NCI-H510A treated with DMSO at 0.1 percent for 48 hours (cell line): ENCODE measurements around the gene FLRT3.

Source experiments
- DNase-seq: peaks from one replicate; lab custom pipeline; 2025; lab: John Stamatoyannopoulos, UW

FLRT3 gene

GRCh38 chr20:14319704-14320103 is 17.7 kb downstream of the FLRT3 start:
- DNase-seq, result no peak

GRCh38 chr20:14313341-14314020 is 23.9 kb downstream of the FLRT3 start:
- DNase-seq, result no peak

DNA sequence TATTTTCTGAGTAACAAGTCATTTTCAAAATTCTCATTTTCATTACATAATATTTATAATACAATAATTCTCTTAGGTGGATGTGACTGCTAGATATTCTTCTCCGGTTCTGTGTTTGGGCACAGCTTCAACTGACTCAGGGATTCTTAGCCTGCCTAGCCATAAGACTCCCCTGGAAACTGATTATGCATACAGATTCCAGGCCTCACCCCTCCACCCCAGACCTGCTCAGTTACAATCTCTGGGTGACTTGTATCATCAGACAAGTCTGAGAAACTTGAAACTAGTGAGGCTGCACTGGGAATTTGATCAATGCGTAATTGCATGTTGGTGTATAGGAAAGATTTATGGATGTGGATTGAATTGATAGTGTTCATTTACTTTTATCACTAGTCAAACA is 25.4 kb downstream of the FLRT3 start:
- no peak for DNase-seq

GRCh38 chr20:14310977-14311627 is 26.3 kb downstream of the FLRT3 start:
- DNase-seq, result no peak

DNA sequence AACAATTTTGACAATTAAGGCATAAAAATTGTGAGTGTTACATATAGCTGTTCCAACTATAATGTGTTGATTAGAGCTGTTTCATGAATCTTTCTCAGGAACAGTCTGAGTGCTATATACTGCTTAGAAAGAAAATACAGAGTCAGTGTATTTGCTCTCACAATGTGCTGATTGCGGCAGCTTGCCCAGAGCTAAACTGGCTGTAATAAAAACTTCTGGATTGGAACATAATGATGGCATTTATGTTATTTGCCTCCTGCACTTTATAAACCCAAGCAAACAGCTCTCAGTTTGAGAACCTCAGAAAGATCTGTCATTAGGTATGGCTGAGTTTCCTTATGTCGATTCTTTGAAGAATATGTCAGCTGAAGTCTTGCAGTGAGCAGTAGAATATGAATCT is 29.5 kb downstream of the FLRT3 start:
- DNase-seq, result no peak

- DNase-seq, result no peak
These were observed 32.9 kb downstream of the FLRT3 start for GRCh38 chr20:14304472-14304871.

- no peak for DNase-seq
These were observed 33.8 kb downstream of the FLRT3 start for GRCh38 chr20:14303651-14304050.

GRCh38 chr20:14303106-14303505 is 34.3 kb downstream of the FLRT3 start:
- no peak for DNase-seq

- DNase-seq, result no peak
These were observed 37.6 kb downstream of the FLRT3 start for GRCh38 chr20:14299831-14300230.

GRCh38 chr20:14295770-14296309 is 41.6 kb downstream of the FLRT3 start:
- DNase-seq, result no peak

- no peak for DNase-seq
These were observed 42.2 kb downstream of the FLRT3 start for GRCh38 chr20:14295238-14295637.

DNA sequence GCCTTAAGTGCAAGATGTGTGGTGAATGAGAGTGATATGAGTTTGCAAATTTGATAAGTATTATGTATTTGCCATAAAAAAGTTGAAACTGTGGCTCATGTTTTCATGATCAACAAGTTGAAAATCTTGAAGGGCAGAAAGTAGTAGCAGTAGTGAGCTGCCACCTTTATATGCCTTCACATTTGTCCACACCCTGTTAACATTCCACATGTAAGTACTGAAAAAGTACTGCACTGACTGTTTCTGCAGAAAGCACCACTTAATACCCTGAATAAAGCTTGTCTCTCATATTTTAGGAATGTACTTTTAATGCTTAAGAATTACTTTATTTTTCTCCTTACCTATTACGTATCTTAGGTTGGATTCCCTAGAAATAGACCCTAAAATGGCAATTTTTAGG is 45.9 kb downstream of the FLRT3 start:
- no peak for DNase-seq

DNA sequence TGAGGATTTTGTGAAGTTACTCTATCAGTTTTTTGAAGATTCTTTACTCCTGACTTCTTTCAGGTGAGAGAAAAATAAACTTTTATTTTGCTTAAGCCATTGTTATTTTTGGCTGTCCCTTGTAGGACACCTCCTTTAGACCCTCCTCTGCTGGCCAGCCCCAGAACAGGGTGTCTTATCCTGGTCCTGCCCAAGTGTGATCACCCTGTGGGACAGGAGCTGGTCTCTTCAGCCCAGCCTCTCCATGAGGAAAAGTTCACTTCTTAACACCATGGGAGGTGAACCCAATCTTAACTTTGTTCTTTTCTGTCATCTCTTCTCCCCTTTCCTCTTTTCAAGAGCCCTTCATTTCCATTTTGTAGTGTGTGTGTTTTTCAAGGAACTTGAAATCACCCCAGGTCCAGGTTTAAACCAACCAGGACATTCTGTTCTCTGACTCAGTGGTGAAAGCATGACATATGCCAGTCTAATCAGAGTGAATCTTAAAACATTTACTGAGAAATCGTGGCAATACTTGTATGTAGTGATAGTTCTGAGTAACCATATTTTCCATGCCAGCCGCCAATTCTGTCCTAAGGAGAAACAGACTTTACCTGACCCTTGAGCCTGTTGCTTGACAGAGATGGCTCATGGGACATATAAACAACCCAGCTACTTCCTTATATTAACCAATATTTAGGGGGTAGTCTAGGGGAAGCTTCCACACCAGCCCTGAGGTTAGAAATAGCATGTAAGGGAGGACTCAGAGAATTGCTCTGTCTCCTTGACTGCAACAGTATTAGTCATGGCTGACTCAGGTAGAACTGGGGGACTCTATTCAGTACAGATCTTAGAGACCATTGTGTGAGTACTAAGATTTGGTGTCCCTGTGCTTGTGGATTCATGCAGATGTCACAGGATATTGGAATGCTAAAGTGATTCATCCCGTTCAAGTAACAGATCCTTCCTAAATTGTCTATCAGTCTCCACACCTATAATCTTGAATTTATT is 48.8 kb downstream of the FLRT3 start:
- no peak for DNase-seq

DNA sequence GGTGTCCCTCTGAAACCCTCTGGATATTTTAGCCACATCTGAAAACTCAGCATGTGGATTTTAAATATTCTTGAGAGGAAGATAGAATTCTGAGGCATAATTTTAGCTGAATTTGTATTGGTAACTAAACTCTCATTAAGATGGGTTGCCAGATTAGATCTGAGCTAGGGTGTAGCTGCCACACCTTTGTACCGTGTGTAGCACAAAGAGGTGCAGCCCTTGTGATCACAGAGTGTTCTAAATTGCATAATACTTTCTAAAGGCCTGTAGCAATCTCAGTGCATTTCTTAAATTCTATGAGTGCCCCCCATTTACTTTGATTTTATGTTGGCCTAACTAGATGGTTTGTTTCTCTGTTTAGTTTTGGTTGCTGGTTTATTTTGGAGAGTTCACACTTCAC is 53.0 kb downstream of the FLRT3 start:
- no peak for DNase-seq

DNA sequence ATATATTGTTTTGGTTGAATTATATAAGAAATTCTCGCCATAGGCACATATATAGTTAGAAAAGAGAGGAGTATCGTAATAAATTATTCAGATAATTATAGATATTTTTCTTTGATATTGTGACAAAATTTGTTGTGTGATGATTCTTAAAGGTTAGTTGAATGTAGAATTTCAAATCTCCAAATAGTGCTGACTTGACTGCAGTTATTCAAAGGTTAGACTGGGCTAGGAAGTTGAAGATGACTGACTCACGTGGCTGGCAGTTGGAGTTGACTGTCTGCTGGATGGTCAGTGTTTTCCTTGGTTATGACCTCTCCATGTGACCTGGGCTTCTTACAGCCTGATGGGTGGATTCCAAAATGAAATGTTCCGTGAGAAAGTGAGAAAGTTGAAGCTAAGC is 55.3 kb downstream of the FLRT3 start:
- no peak for DNase-seq
